Uterine smooth muscle cell (primary cell): ENCODE results near the gene OR4D6. TPM values are rescaled to one million over a fixed set of nuclear protein-coding genes. Genes with fewer than 3 reads are reported as not detected.

Experiments
- total RNA-seq: library from RNA; depleted of rRNA; stranded (reverse); fragments of >200 nt; gene quantifications from 2 replicates; pipeline ENCODE4 v1.2.3, GENCODE V29; 2014

OR4D6 gene
- not detected in 2 replicates for total RNA-seq

DNA sequence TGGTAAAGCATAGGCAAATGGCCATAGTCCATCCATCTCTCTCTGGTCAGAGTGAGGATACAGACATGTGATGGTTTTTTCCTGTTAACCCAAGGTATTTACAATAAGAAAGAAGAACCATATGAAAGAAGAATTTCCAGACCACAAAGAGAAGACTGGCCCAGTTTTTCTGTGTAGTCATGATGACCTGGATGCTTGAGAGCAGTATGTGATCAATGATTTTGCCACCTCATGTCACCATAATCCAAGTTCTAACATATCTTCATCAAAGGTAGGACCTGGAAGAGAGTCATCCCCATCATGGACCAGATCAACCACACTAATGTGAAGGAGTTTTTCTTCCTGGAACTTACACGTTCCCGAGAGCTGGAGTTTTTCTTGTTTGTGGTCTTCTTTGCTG lies at the start of gene OR4D6:
Gene OR4D6, plus strand, starts transcription at position 301 of the 400 bp plus-strand sequence. Its CDS starts 0 bp downstream, at position 301.

DNA sequence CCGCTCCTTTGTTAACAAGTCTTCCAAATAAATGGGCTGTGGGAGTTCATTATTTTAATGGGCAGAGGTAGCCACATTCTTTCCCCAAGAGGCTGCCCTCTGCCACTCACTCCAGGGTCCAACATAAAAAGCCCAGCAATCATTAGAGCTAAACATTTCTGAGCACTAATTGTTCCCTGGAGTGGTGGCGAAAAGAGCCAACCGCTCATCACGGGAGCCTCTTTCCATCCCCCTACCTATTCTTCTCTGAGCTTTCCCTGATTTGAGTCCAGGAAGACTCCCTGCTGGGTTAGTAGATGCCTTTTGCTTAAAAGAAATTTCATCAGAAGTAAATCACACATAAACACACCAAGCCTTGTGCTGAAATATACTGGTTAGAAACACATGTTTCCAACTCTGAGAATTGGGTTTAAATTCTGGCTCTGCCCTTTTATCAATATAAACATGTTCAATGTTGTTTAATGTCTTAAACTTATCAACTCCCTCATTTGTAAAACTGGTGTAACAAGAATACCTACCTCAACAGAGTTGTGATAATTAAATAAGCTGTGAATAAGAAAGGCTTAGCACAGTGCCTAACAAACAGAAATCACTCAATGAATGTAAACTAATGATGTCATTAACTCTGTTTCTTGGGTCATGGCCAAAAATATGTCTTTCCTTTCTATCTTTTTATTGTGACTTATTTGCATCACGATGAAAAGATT lies 30.2 kb upstream of the OR4D6 start, which contains the start of gene OR5A2:
Gene OR5A2, minus strand, starts transcription at position 53 of the 707 bp plus-strand sequence. CDS start 3,460 bp downstream, outside the sequence.

DNA sequence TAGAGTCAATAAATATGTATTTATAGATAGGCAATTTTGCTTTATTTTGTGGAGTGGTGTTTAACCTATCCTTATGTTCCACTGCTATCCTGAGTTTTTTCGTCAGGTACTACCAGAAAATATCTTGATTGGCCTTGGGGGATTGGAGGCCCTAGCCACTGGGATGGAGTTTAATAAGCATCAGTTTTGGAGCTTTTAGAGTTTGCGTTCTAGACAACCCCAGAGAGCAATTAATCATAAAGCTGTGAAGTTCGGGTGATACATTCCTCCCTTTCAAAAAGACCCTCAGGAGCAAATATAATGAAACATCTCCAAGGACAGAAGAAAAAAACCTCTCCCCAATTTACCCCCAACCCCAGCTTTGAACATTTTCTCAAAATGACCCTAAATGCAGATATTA lies 20.6 kb upstream of the OR4D6 start, which contains the start of gene OR5A1:
Gene OR5A1, plus strand, starts transcription at position 301 of the 400 bp plus-strand sequence. CDS start 6,700 bp downstream, outside the sequence.

DNA sequence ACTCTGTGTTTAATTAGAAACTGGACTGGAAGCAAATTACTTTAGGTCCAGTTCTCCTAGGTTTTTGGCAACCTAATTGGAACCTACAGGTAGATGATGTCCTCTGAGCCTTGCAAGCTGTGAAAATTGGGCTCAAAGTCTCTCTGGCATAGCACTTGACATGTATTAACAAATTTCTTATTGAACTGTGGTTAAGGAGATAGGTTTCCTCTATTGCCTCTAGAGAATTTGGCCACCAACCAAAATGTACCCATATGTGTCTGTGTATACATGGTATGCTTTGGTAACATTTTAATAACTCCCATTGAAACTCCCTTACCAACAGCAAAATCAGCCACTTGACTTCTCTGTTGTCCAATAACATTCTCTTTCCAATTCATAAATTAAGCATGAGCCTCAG lies 16.3 kb downstream of the OR4D6 start, which contains the start of gene OR4D10:
Gene OR4D10, plus strand, starts transcription at position 301 of the 400 bp plus-strand sequence. CDS start 4,115 bp downstream, outside the sequence.

DNA sequence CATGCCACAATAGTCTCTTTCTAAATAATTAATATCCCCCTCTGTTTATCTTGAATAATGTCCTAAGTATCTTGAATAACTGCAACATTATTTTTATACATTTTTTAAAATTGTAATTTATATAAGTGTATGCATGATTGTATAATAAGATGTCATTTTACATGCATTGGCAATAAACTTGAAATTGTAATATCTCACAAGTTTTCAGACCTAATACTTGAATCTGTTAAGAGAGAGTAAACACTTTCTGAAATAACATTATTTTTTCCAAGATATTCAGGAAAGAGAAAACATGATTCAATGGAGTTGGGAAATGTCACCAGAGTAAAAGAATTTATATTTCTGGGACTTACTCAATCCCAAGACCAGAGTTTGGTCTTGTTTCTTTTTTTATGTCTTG lies 46.5 kb downstream of the OR4D6 start, which contains the start of gene OR4D11:
Gene OR4D11, plus strand, starts transcription at position 301 of the 400 bp plus-strand sequence. Its CDS starts 0 bp downstream, at position 301.

Other genes starting within 250 kb of the OR4D6 start
- not detected in 2 replicates for gene MPEG1, start 244.0 kb upstream of the OR4D6 start, total RNA-seq
- not detected in 2 replicates for gene OR5AN1, start 98.1 kb upstream of the OR4D6 start, total RNA-seq
- not detected in 2 replicates for gene OR5A2, start 30.5 kb upstream of the OR4D6 start, total RNA-seq
- not detected in 2 replicates for gene OR5A1, start 20.5 kb upstream of the OR4D6 start, total RNA-seq
- not detected in 2 replicates for gene OR4D10, start 16.4 kb downstream of the OR4D6 start, total RNA-seq
- gene OR4D11, start 46.6 kb downstream of the OR4D6 start, total RNA-seq: 0.12 TPM in 1 of 2 replicates, not detected in the other
- not detected in 2 replicates for gene OR4D9, start 54.6 kb downstream of the OR4D6 start, total RNA-seq
- gene OSBP, start 158.8 kb downstream of the OR4D6 start, total RNA-seq: 44.9 and 55.2 TPM in 2 replicates
- 8.7 and 9.9 TPM in 2 replicates for gene PATL1, start 212.1 kb downstream of the OR4D6 start, total RNA-seq